GM10266 (cell line): ENCODE data around the gene SRC.

Source experiments
- DNase-seq: peaks from one replicate; pipeline ENCODE4 v3.0.0; 2012; ENCODE audit errors: extremely low spot score
- CTCF ChIP-seq: IDR thresholded peaks from 2 replicates; pipeline ENCODE4 v1.5.1; 2012; ENCODE audit warnings: mild to moderate bottlenecking, low read depth; ENCODE audit not compliant: control insufficient read depth, insufficient read depth; ENCODE audit errors: missing control alignments

SRC gene

GRCh38 chr20:37373020-37373598 lies 27.2 kb downstream of the SRC start:
- DNase-seq = no peak
- TF ChIP-seq CTCF = no peak

DNA sequence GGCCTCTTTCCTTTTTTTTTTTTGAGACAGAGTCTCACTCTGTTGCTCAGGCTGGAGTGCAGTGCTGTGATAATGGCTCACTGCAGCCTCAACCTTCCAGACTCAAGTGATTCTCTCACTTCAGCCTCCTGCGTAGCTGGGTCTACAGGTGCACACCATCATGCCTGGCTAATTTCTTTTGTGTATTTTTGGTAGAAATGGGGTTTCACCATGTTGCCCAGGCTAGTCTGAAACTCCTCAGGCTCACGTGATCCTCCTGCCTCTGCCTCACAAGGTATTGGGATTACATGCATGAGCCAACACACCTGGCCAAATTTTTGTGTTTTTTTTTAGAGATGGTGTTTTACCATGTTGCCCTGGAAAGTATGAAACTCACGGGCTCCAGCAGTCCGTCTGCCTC lies 29.3 kb downstream of the SRC start:
- DNase-seq = no peak
- TF ChIP-seq CTCF = no peak

DNA sequence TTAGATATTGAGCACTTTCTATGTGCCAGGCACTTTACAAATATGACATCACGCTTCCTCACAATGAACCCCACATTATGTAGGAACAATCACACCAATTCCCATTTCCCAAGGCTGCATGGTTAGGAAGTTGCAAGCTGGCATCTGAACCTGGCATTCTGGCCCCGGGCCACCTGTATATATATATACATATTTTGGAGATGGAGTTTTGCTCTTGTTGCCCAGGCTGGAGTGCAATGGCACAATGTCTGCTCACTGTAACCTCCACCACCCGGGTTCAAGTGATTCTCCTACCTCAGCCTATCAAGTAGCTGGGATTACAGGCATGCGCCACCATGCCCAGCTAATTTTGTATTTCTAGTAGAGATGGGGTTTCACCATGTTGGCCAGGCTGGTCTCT lies 30.4 kb downstream of the SRC start:
- no peak for TF ChIP-seq CTCF
- no peak for DNase-seq

GRCh38 chr20:37376791-37377190 lies 30.9 kb downstream of the SRC start:
- no peak for DNase-seq
- TF ChIP-seq CTCF = no peak

GRCh38 chr20:37377346-37378081 lies 31.6 kb downstream of the SRC start:
- TF ChIP-seq CTCF = no peak
- DNase-seq = no peak

GRCh38 chr20:37378420-37378784 lies 32.5 kb downstream of the SRC start:
- DNase-seq = no peak
- no peak for TF ChIP-seq CTCF

GRCh38 chr20:37378785-37379598 lies 33.1 kb downstream of the SRC start:
- TF ChIP-seq CTCF = no peak
- no peak for DNase-seq
